NCI-H2107 treated with DMSO at 0.1 percent for 48 hours (cell line): Measurements from ENCODE around the gene CS.
"Not testable (repeated sequence)": the region's sequence is repeated elsewhere in the genome, so short reads cannot be mapped to it uniquely, and the experiment has no call there.

Experiments
- DNase-seq: peaks from one replicate; lab custom pipeline; 2025; ENCODE audit not compliant: unreplicated experiment; lab: John Stamatoyannopoulos, UW

CS gene

GRCh38 chr12:56321610-56322009, 21.5 kb upstream of the CS start:
- DNase-seq, result not testable (repeated sequence)

DNA sequence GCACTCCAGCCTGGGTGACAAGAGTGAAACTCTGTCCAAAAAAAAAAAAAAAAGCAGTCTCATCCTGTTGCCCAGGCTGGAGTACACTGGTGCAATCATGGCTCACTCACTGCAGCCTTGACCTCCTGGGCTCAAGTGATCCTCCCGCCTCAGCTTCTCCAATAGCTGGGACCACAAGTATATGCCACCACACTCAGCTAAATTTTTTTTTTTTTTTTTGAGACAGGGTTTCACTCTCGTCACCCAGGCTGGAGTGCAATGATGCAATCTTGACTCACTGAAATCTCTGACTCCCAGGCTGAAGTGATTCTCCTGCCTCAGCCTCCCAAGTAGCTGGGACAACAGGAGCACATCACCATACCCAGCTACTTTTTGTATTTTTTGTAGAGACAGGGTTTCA, 20.9 kb upstream of the CS start:
- DNase-seq, result no peak

DNA sequence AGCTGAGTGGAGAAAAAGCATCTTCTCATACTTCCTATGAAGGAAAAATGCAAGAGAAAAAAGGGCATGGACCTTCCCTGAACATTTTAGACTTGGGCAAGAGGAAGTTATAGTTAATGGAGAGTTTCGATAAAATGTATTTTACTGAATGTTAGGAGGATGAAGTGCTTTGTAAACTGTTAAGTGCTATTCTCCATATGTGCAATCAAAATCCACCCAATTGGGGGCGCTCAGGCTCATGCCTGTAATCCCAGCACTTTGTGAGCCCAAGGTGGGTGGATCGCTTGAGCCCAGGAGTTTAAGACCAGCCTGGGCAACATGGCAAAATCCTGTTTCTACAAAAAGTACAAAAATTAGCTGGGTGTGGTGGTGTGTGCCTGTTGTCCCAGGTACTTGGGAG, 17.5 kb upstream of the CS start:
- DNase-seq, result no peak

GRCh38 chr12:56315622-56316473, 15.7 kb upstream of the CS start, which contains the start of gene CNPY2:
TSS of gene CNPY2 (minus strand) at chr12:56315988. CDS start at chr12:56315217, 771 bp downstream.
- DNase-seq, result peak; percentile 98

GRCh38 chr12:56315249-56315621, 15.1 kb upstream of the CS start:
- DNase-seq, result no peak

DNA sequence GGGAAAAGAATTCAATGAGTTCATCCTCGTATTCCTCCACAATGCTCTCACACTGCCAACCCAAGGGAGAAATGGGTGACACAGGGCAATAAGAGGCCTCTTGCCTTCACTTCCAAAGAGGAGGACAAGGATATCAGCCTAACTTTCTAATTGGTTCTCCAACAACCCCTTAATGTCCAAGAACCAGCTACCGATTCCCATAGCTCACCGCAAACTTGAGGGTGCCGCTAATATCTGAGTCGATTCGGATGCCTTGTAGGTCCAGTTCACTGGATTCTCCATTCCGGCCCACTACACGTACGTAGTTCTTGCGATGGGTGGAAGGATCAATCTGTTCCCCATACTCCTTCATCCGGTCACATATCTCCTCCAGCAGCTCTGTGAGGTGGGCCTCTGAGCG, 10.9 kb upstream of the CS start:
- DNase-seq, result no peak

GRCh38 chr12:56308714-56309113, 8.6 kb upstream of the CS start:
- no peak for DNase-seq

GRCh38 chr12:56307221-56307965, 7.3 kb upstream of the CS start:
- no peak for DNase-seq

- DNase-seq, result no peak
Observed at GRCh38 chr12:56304872-56305590, 4.9 kb upstream of the CS start.

GRCh38 chr12:56304276-56304675, 4.1 kb upstream of the CS start:
- DNase-seq, result no peak

DNA sequence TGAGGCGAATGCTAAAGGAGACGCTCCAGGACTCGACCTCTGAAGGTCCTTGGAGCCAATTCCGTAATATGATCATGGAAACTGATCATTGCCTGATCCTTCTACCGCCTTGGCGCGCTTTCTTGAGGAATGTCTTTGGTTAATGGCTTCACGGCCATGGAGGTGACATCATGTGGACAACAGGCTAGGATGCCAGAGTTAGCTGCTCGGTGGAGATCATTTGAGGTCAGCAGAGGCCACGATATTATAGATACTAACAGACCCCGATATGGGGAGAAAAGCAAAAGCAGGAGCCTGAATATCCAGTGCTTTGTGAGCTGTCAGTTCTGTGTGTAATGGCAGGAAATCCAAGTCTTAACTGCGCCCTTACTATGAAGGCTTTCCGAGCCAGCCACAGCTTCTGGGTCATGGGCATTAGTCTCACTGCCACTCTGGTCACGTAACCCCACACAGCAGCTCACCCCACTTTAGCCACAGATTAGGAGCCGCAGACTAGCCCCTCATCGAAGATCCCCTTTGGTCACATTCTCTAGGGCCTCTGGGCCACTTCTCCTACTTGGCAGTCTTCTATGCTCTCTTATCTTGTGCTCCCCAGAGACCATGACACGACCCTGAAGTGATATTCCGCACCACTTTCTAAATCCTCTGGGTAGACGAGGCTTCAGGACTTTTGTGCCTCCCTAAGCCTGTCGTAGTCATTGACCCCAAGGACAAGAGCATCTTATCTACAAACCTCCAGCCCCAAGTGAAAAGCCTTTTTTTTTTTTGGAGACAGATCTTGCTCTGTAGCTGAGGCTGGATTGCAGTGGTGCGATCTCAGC, 724 bp upstream of the CS start:
- DNase-seq, result no peak

DNA sequence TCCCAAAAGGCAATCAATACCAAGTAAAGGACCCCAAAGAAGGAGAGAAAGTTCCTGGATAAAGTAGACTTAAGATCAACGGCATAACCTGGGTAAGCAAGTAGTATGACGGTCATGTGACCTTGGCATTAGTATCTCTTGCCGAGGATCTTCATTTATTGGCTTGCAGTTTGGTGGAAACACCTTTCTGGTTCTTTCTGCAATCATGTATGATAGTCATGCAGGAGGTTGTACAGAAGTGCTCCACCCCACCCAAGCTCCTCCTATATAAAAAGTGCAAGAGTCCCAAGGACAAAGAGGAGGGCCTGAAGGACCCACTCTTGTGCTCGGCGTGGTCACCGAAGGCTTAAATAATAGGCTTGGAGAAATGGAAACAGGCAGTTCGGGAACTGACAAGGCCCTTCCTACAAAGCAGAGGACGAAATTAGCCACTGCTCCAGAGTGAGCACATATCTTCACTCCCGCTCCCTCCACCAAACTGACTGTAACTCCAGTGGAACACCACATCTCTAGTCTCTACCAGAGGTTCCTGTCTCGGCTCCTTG, 750 bp downstream of the CS start:
- DNase-seq, result no peak

GRCh38 chr12:56298828-56299227, 1.3 kb downstream of the CS start:
- no peak for DNase-seq

DNA sequence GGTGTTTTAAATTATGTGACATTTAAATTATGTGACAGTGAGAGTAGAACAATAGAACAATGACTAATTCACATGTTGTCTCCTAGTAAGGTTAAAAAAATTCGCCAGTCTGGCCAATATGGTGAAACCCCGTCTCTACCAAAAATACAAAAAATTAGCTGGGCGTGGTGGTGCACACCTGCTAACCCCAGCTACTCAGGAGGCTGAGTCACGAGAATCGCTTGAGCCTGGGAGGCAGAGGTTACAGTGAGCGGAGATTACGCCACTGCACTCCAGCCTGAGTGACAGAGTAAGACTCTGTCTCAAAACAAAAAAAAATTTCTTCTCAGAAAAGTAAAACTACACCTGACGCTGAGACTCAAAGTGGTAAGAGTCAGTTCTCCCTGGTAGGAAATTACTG, 2.7 kb downstream of the CS start:
- DNase-seq, result no peak

- peak; percentile 55 for DNase-seq
Observed at GRCh38 chr12:56296295-56296694, 3.8 kb downstream of the CS start.

DNA sequence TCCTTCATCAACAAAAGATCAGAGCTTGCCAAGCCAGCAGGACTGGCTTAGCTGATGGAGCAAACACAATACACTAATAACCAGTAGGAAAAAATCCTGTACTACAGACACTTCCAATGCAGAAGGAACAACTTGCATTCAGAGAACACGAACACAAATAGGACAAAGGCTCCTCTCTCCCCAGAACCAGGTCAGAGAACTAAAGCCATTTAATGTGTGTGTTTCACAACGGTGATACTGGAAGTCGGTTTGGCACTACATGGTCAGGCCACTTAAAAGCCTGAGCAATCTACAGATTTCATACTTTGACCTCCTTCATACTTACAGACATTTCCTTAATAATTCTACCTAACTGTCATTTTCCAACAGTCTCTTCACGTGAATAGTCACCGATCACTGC, 6.3 kb downstream of the CS start:
- DNase-seq, result no peak

- DNase-seq, result no peak
Observed at GRCh38 chr12:56288705-56289387, 11.3 kb downstream of the CS start.

- no peak for DNase-seq
Observed at GRCh38 chr12:56286044-56286830, 13.9 kb downstream of the CS start.

DNA sequence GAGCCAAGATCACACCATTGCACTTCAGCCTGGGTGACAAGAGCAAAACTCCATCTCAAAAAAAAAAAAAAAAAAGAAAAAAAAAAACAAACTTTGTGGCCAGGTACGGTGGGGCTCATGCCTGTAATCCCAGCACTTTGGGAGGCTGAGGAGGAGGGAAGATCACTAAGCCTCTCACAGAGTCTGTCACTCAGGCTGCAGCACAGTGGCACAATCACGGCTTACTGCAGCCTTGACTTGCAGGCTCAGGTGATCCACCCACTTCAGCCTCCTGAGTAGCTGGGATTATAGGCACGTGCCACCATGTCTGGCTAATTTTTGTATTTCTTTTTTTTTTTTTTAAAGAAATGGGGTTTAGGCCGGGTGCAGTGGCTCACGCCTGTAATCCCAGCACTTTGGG, 15.9 kb downstream of the CS start:
- DNase-seq, result not testable (repeated sequence)
